GM12878 (cell line): ENCODE results near the gene OLFML2B. TPM values are rescaled to one million over a fixed set of nuclear protein-coding genes. Genes with fewer than 3 reads are reported as not detected.

Experiments used
- ATAC-seq: fragments of 200-7000 bp; cut with Tn5 transposase; 3 replicates; pipeline ENCODE4 v1.9.1; 2020; ENCODE audit warnings: mild to moderate bottlenecking, moderate library complexity
- BruUV-seq: library from RNA; stranded (reverse); fragments of 400-500 nt; replicated peaks from 2 replicates; lab custom pipeline; 2021; lab: Mats Ljungman, UMichigan
- CTCF ChIA-PET: fragments of 300-600 bp; sonication (Branson Sonifier 250); formaldehyde crosslinking; extraction: SDS; loops from one replicate; lab custom pipeline; 2021; ENCODE audit warnings: inconsistent platforms; lab: Yijun Ruan, JAX
- POLR2A ChIA-PET: fragments of 350-600 bp; formaldehyde crosslinking; extraction: SDS; loops from one replicate; lab custom pipeline; 2021; ENCODE audit warnings: inconsistent platforms; lab: Charles Lee
- RAD21 ChIA-PET: fragments of 300-600 bp; sonication (Branson Sonifier 250); formaldehyde crosslinking; loops from one replicate; lab custom pipeline; 2023; ENCODE audit warnings: antibody characterized with exemption; ENCODE audit not compliant: unreplicated experiment; lab: Charles Lee
- SMC1A ChIA-PET: fragments of 300-600 bp; sonication (Branson Sonifier 250); formaldehyde crosslinking; loops from one replicate; lab custom pipeline; 2023; ENCODE audit not compliant: unreplicated experiment, uncharacterized antibody; lab: Charles Lee
- DNase-seq: peaks from one replicate; pipeline ENCODE4 v3.0.0-alpha.2; 2011; ENCODE audit warnings: low read depth, low spot score
- FAIRE-seq: peaks from 3 replicates; lab custom pipeline; 2011; peaks lifted over from hg19 to GRCh38; lab: Jason Lieb, UNC
- H2AFZ ChIP-seq: 2 replicates; pipeline ENCODE4 v1.6.0; 2011; ENCODE audit warnings: low read depth, low read length, control low read depth; ENCODE audit not compliant: control insufficient read depth
- H3K27ac ChIP-seq: 2 replicates; pipeline ENCODE4 v1.5.1; 2011; ENCODE audit warnings: control low read depth; ENCODE audit not compliant: control insufficient read depth, insufficient read depth
- H3K27me3 ChIP-seq, 2 experiments: replicated peaks in 1 of 2; 2 replicates each; pipeline versions ENCODE4 v1.6.0 to v1.6.1; 2011; ENCODE audit warnings: low read length in 1 of 2; ENCODE audit not compliant: control insufficient read depth in 2 of 2, insufficient read depth in 2 of 2
- H3K36me3 ChIP-seq, 2 experiments: 2 replicates each; pipeline ENCODE4 v1.5.1; 2011; ENCODE audit warnings: low read length in 1 of 2; ENCODE audit not compliant: control insufficient read depth in 2 of 2, insufficient read depth in 2 of 2
- H3K4me1 ChIP-seq: 2 replicates; pipeline ENCODE4 v1.6.1; 2011; ENCODE audit warnings: mild to moderate bottlenecking, low read length, moderate library complexity, mixed read lengths; ENCODE audit not compliant: control insufficient read depth, insufficient read depth
- H3K4me2 ChIP-seq: 2 replicates; pipeline ENCODE4 v1.6.0; 2011; ENCODE audit warnings: control low read depth; ENCODE audit not compliant: control insufficient read depth, insufficient read depth
- H3K4me3 ChIP-seq: fragments of 200-600 bp; sonication (generic); 2 replicates; pipeline ENCODE4 v1.5.1; 2016
- H3K79me2 ChIP-seq: 2 replicates; pipeline ENCODE4 v1.6.0; 2011; ENCODE audit warnings: low read length; ENCODE audit not compliant: control insufficient read depth, insufficient read depth
- H3K9ac ChIP-seq: 2 replicates; pipeline ENCODE4 v1.8.0; 2011; ENCODE audit warnings: low read length, control low read depth, mixed read lengths; ENCODE audit not compliant: control insufficient read depth, insufficient read depth
- H3K9me3 ChIP-seq: replicated peaks from 3 replicates; pipeline ENCODE4 v1.5.1; 2011; ENCODE audit warnings: mild to moderate bottlenecking, low read length; ENCODE audit not compliant: control insufficient read depth, insufficient read depth
- H4K20me1 ChIP-seq: 2 replicates; pipeline ENCODE4 v1.6.0; 2011; ENCODE audit not compliant: control insufficient read depth, insufficient read depth
- ATF7 ChIP-seq: fragments of 450-650 bp; IDR thresholded peaks from 2 replicates; pipeline ENCODE4 v1.6.1; 2016; ENCODE audit warnings: low read depth, mild to moderate bottlenecking
- CBX3 ChIP-seq: fragments of 200-600 bp; sonication (generic); IDR thresholded peaks from 2 replicates; pipeline ENCODE4 v1.6.1; 2016; ENCODE audit warnings: low read depth, borderline replicate concordance
- CHD1 ChIP-seq: IDR thresholded peaks from 2 replicates; pipeline ENCODE4 v1.6.1; 2012; ENCODE audit warnings: low read depth, low read length, improper control_type of control experiment
- EP300 ChIP-seq, 2 experiments: fragments of 150-350 bp in 1 of 2; IDR thresholded peaks; 2 replicates each; pipeline ENCODE4 v1.6.1; 2011 to 2012; ENCODE audit warnings: low read depth in 2 of 2, low read length in 2 of 2, borderline replicate concordance in 1 of 2, improper control_type of control experiment in 1 of 2, inconsistent platforms in 1 of 2; ENCODE audit not compliant: control insufficient read depth in 1 of 2
- HDGF ChIP-seq: fragments of 450-650 bp; IDR thresholded peaks from 2 replicates; pipeline ENCODE4 v1.6.1; 2016; ENCODE audit warnings: antibody characterized with exemption
- IKZF1 ChIP-seq: fragments of 450-650 bp; conservative IDR thresholded peaks from 2 replicates; pipeline ENCODE4 v1.6.1; 2017; ENCODE audit warnings: antibody characterized with exemption, mild to moderate bottlenecking
- KLF5 ChIP-seq: fragments of 450-650 bp; IDR thresholded peaks from 2 replicates; pipeline ENCODE4 v1.6.1; 2014; ENCODE audit warnings: mild to moderate bottlenecking; ENCODE audit not compliant: partially characterized antibody
- NBN ChIP-seq: fragments of 450-650 bp; IDR thresholded peaks from 2 replicates; pipeline ENCODE4 v1.6.1; 2016
- NR2F1 ChIP-seq: fragments of 450-650 bp; conservative IDR thresholded peaks from 2 replicates; pipeline ENCODE4 v1.6.1; 2017; ENCODE audit warnings: mild to moderate bottlenecking
- SMAD5 ChIP-seq: IDR thresholded peaks from 2 replicates; pipeline ENCODE4 v1.6.1; 2016; ENCODE audit warnings: antibody characterized with exemption, low read depth
- SRF ChIP-seq, 2 experiments: IDR thresholded peaks; 2 replicates each; pipeline ENCODE4 v1.6.1; 2011; ENCODE audit warnings: low read depth in 2 of 2, low read length in 2 of 2, mild to moderate bottlenecking in 1 of 2, moderate library complexity in 1 of 2
- SUPT20H ChIP-seq: IDR thresholded peaks from 2 replicates; pipeline ENCODE4 v1.6.1; 2011; ENCODE audit warnings: low read depth, mild to moderate bottlenecking, low read length, moderate library complexity, borderline replicate concordance; ENCODE audit not compliant: control insufficient read depth
- SUZ12 ChIP-seq: fragments of 200-600 bp; sonication (generic); IDR thresholded peaks from one replicate; pipeline ENCODE4 v1.6.1; 2018; ENCODE audit warnings: antibody characterized with exemption, mild to moderate bottlenecking; ENCODE audit not compliant: unreplicated experiment
- TARDBP ChIP-seq: IDR thresholded peaks from 2 replicates; pipeline ENCODE4 v1.6.1; 2016; ENCODE audit warnings: borderline replicate concordance
- TBL1XR1 ChIP-seq: IDR thresholded peaks from 2 replicates; pipeline ENCODE4 v1.6.1; 2012; ENCODE audit warnings: low read depth, low read length, improper control_type of control experiment
- YY1 ChIP-seq: IDR thresholded peaks from 2 replicates; pipeline ENCODE4 v1.6.1; 2011; ENCODE audit warnings: low read depth, mild to moderate bottlenecking, low read length
- WGBS: methylation state at CpG from one replicate; pipeline ENCODE4 v1.1.6; 2016; ENCODE audit warnings: low lambda C conversion rate; ENCODE audit not compliant: insufficient replicate concordance, insufficient coverage; ENCODE audit errors: missing lambda C conversion rate; 5-methylcytosine and 5-hydroxymethylcytosine counted together
- in situ Hi-C: fragments of 300-500 bp; cut with MboI; formaldehyde crosslinking; loops from 9 replicates; pipeline ENCODE4 v1.14.3; 2018; ENCODE audit warnings: mixed read lengths
- intact Hi-C: fragments of 100-400 bp; cut with micrococcal nuclease; formaldehyde crosslinking; loops from one replicate; pipeline ENCODE4 v1.14.2; 2022; ENCODE audit not compliant: unreplicated experiment
- polyA plus RNA-seq, 11 experiments: library from polyadenylated mRNA; depleted of rRNA in 4 of 11; unstranded in 6 of 11; stranded (reverse) in 5 of 11; fragments of >200 nt; fragmentation: Nextera tagmentation in 4 of 11; fragmentation: Illumina TruSeq in 1 of 11; extraction: Ambion mirVana in 4 of 11; extraction: Trizol in 1 of 11; gene quantifications; 1 replicate in 1 of 11; 2 replicates in 10 of 11; pipeline versions ENCODE4 v1.2.1 to v1.2.3, GENCODE V29; 2011 to 2016; ENCODE audit warnings: inconsistent platforms in 2 of 11, missing spikeins in 2 of 11, low read depth in 1 of 11
- total RNA-seq, 4 experiments: library from RNA; depleted of rRNA in 3 of 4; stranded (reverse); fragments of >200 nt in 3 of 4; fragmentation: Illumina TruSeq in 1 of 4; extraction: Trizol in 1 of 4; gene quantifications; 2 replicates each; pipeline versions ENCODE4 v1.2.1 to v1.2.3, GENCODE V29; 2013 to 2021
- TF ChIP-seq, protein P1 (sequence below): IDR thresholded peaks from 2 replicates; pipeline ENCODE4 v1.6.1; 2012; ENCODE audit warnings: low read depth, low read length, improper control_type of control experiment
- TF ChIP-seq, protein P2 (sequence below): fragments of 450-650 bp; formaldehyde crosslinking; IDR thresholded peaks from 2 replicates; pipeline ENCODE4 v1.4.0; 2022; ENCODE audit warnings: mild to moderate bottlenecking, moderate library complexity

The OLFML2B gene
- total and polyA plus RNA-seq, 10 of the 15 experiments (the other 5 are each of a cell fraction or from before 2014, with no cell fraction given) = not detected

DNA sequence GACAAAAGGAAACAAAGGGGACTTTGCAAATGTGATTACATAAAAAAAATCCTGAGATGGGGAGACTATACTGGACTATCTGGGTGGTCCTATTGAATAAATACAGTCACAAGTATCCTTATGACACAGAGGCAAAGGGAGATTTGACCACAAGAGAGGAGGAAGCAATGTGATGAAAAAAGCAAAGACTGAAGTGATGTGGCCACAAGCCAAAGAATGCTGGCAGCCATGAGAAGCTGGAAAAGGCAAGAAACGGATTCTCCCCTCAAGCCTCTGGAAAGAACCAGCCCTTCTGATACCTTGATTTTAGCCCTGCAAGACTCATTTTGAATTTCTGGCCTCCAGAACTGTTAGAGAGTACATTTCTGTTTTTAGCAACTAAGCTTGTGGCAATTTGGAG, 36.4 kb downstream of the OLFML2B start:
- Histone ChIP-seq H3K4me2 (no peak overlapping the region), H3K36me3 (no peaks in the 10 kb centered on the region), H3K79me2 (no peaks in the 10 kb centered on the region), H3K9ac (no peak overlapping the region), H3K27me3 (peaks cover 0 to 1% of the 10 kb centered on the region in 2 experiments; a peak in 1 of 4 replicates), H3K4me1 (no peaks in the 10 kb centered on the region), H3K4me3 (no peak overlapping the region), H3K9me3 (no peaks in the 10 kb centered on the region; the same call in 2 of the 3 replicates), H4K20me1 (no peaks in the 10 kb centered on the region), H3K27ac (no peak overlapping the region), H2AFZ (no peak overlapping the region)
- CTCF ChIA-PET = no interaction called here
- ATAC-seq (no peak), DNase-seq (no peak), FAIRE-seq (no peak)
- RAD21 ChIA-PET = no interaction called here
- SMC1A ChIA-PET = no interaction called here
- POLR2A ChIA-PET = no interaction called here
- no TSS peak for BruUV-seq
- intact Hi-C loops (no loop called here), in situ Hi-C loops (no loop called here)
- TF ChIP-seq NR2F1 (no peak), ATF7 (no peak), NBN (no peak), HDGF (no peak), CBX3 (no peak), SMAD5 (no peak), EP300 (IDR thresholded peaks at IDR 0.05; ENCODE audit: borderline replicate concordance in 1 of 2, control insufficient read depth in 1 of 2, low read depth in 2 of 2, low read length in 2 of 2) (no peak), TBL1XR1 (no peak), KLF5 (no peak), CHD1 (no peak), SUPT20H (no peak), YY1 (no peak), TARDBP (no peak), IKZF1 (no peak), SRF (IDR thresholded peaks at IDR 0.05; ENCODE audit: low read depth in 2 of 2, low read length in 2 of 2) (no peak), SUZ12 (no peak)
- TF ChIP-seq, protein P1, sequence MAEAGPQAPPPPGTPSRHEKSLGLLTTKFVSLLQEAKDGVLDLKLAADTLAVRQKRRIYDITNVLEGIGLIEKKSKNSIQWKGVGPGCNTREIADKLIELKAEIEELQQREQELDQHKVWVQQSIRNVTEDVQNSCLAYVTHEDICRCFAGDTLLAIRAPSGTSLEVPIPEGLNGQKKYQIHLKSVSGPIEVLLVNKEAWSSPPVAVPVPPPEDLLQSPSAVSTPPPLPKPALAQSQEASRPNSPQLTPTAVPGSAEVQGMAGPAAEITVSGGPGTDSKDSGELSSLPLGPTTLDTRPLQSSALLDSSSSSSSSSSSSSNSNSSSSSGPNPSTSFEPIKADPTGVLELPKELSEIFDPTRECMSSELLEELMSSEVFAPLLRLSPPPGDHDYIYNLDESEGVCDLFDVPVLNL = no peak
- TF ChIP-seq, protein P2, sequence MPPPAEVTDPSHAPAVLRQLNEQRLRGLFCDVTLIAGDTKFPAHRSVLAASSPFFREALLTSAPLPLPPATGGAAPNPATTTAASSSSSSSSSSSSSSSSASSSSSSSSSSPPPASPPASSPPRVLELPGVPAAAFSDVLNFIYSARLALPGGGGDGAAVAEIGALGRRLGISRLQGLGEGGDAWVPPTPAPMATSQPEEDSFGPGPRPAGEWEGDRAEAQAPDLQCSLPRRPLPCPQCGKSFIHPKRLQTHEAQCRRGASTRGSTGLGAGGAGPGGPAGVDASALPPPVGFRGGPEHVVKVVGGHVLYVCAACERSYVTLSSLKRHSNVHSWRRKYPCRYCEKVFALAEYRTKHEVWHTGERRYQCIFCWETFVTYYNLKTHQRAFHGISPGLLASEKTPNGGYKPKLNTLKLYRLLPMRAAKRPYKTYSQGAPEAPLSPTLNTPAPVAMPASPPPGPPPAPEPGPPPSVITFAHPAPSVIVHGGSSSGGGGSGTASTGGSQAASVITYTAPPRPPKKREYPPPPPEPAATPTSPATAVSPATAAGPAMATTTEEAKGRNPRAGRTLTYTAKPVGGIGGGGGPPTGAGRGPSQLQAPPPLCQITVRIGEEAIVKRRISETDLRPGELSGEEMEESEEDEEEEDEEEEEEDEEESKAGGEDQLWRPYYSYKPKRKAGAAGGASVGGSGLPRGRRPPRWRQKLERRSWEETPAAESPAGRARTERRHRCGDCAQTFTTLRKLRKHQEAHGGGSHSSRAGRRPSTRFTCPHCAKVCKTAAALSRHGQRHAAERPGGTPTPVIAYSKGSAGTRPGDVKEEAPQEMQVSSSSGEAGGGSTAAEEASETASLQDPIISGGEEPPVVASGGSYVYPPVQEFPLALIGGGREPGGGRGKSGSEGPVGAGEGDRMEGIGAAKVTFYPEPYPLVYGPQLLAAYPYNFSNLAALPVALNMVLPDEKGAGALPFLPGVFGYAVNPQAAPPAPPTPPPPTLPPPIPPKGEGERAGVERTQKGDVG (CRISPR knock-in tag) = no peak
- 0% methylated on average over 1 of the region's 1 CpG for WGBS
